Esophagus muscularis mucosa (tissue), 4 donors: Measurements from ENCODE around the gene PRKCQ. TPM values are rescaled to one million over a fixed set of nuclear protein-coding genes. Genes with fewer than 3 reads are reported as not detected.

Experiments
- DNase-seq: peaks from one replicate; pipeline ENCODE4 v3.0.0-alpha.2; 2017; ENCODE audit errors: extremely low spot score
- H3K27ac ChIP-seq, 4 donors: fragments of 200-600 bp; sonication (generic); replicated peaks in 1 of 4; 1 replicate in 3 of 4; 2 replicates in 1 of 4; pipeline ENCODE4 v1.5.1; 2016 to 2019; ENCODE audit warnings: mild to moderate bottlenecking in 1 of 4
- H3K27me3 ChIP-seq, 4 donors: fragments of 200-600 bp; sonication (generic); one replicate each; pipeline versions ENCODE4 v1.5.1 to v1.6.0; 2016 to 2019
- H3K36me3 ChIP-seq, 4 donors: fragments of 200-600 bp; sonication (generic); one replicate each; pipeline ENCODE4 v1.5.1; 2016 to 2019
- H3K4me1 ChIP-seq, 4 donors: fragments of 200-600 bp; sonication (generic); one replicate each; pipeline ENCODE4 v1.5.1; 2016 to 2019
- H3K4me3 ChIP-seq, 4 donors: fragments of 200-600 bp; sonication (generic); 1 replicate in 2 of 4; 2 replicates in 2 of 4; pipeline ENCODE4 v1.5.1; 2016 to 2019; ENCODE audit warnings: mild to moderate bottlenecking in 4 of 4, moderate library complexity in 1 of 4
- H3K9me3 ChIP-seq, 4 donors: fragments of 200-600 bp; sonication (generic); 1 replicate in 3 of 4; 2 replicates in 1 of 4; pipeline ENCODE4 v1.5.1; 2016 to 2019
- CTCF ChIP-seq, 3 experiments: fragments of 200-600 bp in 2 of 3; fragments of 450-650 bp in 1 of 3; sonication (generic) in 2 of 3; IDR thresholded peaks; one replicate each; pipeline ENCODE4 v1.5.1; 2017 to 2019; ENCODE audit warnings: antibody characterized with exemption in 3 of 3, mild to moderate bottlenecking in 2 of 3, moderate library complexity in 1 of 3
- EP300 ChIP-seq: sonication (generic); formaldehyde crosslinking; IDR thresholded peaks from one replicate; pipeline ENCODE4 v1.6.1; 2017; ENCODE audit warnings: antibody characterized with exemption
- POLR2A ChIP-seq: fragments of 450-650 bp; IDR thresholded peaks from one replicate; pipeline ENCODE4 v1.6.1; 2017; ENCODE audit warnings: antibody characterized with exemption, moderate library complexity, mild to moderate bottlenecking, low read depth
- POLR2AphosphoS5 ChIP-seq, 2 donors: sonication (generic); formaldehyde crosslinking; IDR thresholded peaks; one replicate each; pipeline ENCODE4 v1.6.1; 2017; ENCODE audit warnings: antibody characterized with exemption in 2 of 2
- WGBS: methylation state at CpG from one replicate; pipeline ENCODE4 v1.1.5; 2018; 5-methylcytosine and 5-hydroxymethylcytosine counted together
- intact Hi-C: fragments of 100-400 bp; cut with DNase I; formaldehyde crosslinking; loops from one replicate; pipeline ENCODE4 v1.15.1; 2023
- total RNA-seq, 4 donors: library from RNA; depleted of rRNA; stranded (reverse); fragments of >200 nt; gene quantifications; one replicate each; pipeline versions ENCODE4 v1.1.0 to v1.2.1, GENCODE V29; 2016

Gene PRKCQ
- total RNA-seq, 4 donors from 2014 or later = 4.6 to 9.4 (median 6.8) TPM

- H3K27me3 ChIP-seq = peaks cover 0 to 2% (median 0%) of the 10 kb centered on the region in 4 donors
- no peak for TF ChIP-seq POLR2A
- DNase-seq = peak; percentile 72
- H3K9me3 ChIP-seq = no peaks in the 10 kb centered on the region
- H3K36me3 ChIP-seq = no peaks in the 10 kb centered on the region
- intact Hi-C loops = no loop called here
- no peak overlapping the region for H3K4me3 ChIP-seq
- WGBS = 92% methylated on average over 10 of the region's 10 CpGs
- no peaks in the 10 kb centered on the region for H3K4me1 ChIP-seq
- H3K27ac ChIP-seq = no peak overlapping the region
These were observed 87.2 kb downstream of the PRKCQ start for GRCh38 chr10:6492896-6493295.

GRCh38 chr10:6491841-6492609 lies 88.1 kb downstream of the PRKCQ start:
- peak; percentile 83 for DNase-seq
- H3K27me3 ChIP-seq = no peaks in the 10 kb centered on the region
- TF ChIP-seq POLR2AphosphoS5 (IDR thresholded peaks at IDR 0.05) (no peak), EP300 (no peak), CTCF (IDR thresholded peaks at IDR 0.05) (no peak), POLR2A (no peak)
- H3K4me1 ChIP-seq = no peaks in the 10 kb centered on the region
- WGBS = 72% methylated on average over 9 of the region's 9 CpGs
- H3K27ac ChIP-seq = no peak overlapping the region
- H3K4me3 ChIP-seq = no peak overlapping the region
- intact Hi-C loops = no loop called here
- H3K9me3 ChIP-seq = no peaks in the 10 kb centered on the region
- no peaks in the 10 kb centered on the region for H3K36me3 ChIP-seq

GRCh38 chr10:6490614-6491013 lies 89.5 kb downstream of the PRKCQ start:
- Histone ChIP-seq H3K9me3 (no peaks in the 10 kb centered on the region), H3K27me3 (no peaks in the 10 kb centered on the region), H3K27ac (no peak overlapping the region), H3K4me1 (no peaks in the 10 kb centered on the region), H3K36me3 (no peaks in the 10 kb centered on the region), H3K4me3 (no peak overlapping the region)
- no peak for TF ChIP-seq CTCF (IDR thresholded peaks at IDR 0.05)
- no peak for TF ChIP-seq POLR2A
- TF ChIP-seq POLR2AphosphoS5 (IDR thresholded peaks at IDR 0.05) = no peak
- TF ChIP-seq EP300 = no peak
- no peak for DNase-seq
- intact Hi-C loops = no loop called here
- 64% methylated on average over 4 of the region's 4 CpGs for WGBS

GRCh38 chr10:6487920-6488319 lies 92.2 kb downstream of the PRKCQ start:
- no peak for DNase-seq
- intact Hi-C loops = no loop called here
- 94% methylated on average over 5 of the region's 5 CpGs for WGBS
- Histone ChIP-seq H3K27ac (no peak overlapping the region), H3K27me3 (no peaks in the 10 kb centered on the region), H3K36me3 (no peaks in the 10 kb centered on the region), H3K9me3 (no peaks in the 10 kb centered on the region), H3K4me1 (no peaks in the 10 kb centered on the region), H3K4me3 (no peak overlapping the region)
- no peak for TF ChIP-seq POLR2A
- no peak for TF ChIP-seq CTCF (IDR thresholded peaks at IDR 0.05)

GRCh38 chr10:6486309-6486708 lies 93.8 kb downstream of the PRKCQ start:
- no peak overlapping the region for H3K4me3 ChIP-seq
- no peaks in the 10 kb centered on the region for H3K4me1 ChIP-seq
- no peak for DNase-seq
- no peak overlapping the region for H3K27ac ChIP-seq
- intact Hi-C loops = no loop called here
- TF ChIP-seq POLR2A = no peak
- no peak for TF ChIP-seq POLR2AphosphoS5 (IDR thresholded peaks at IDR 0.05)
- TF ChIP-seq CTCF (IDR thresholded peaks at IDR 0.05) = no peak
- TF ChIP-seq EP300 = no peak
- 81% methylated on average over 6 of the region's 6 CpGs for WGBS
- H3K36me3 ChIP-seq = no peaks in the 10 kb centered on the region
- no peaks in the 10 kb centered on the region for H3K27me3 ChIP-seq
- H3K9me3 ChIP-seq = no peaks in the 10 kb centered on the region
